Measurements from ENCODE around the gene CTNNA3. TPM values are rescaled to one million over a fixed set of nuclear protein-coding genes. Genes with fewer than 3 reads are reported as not detected.

The CTNNA3 gene
- total and polyA plus RNA-seq, 3 donors from 2014 or later, result 17.8 to 19.4 (median 18.3) TPM

DNA sequence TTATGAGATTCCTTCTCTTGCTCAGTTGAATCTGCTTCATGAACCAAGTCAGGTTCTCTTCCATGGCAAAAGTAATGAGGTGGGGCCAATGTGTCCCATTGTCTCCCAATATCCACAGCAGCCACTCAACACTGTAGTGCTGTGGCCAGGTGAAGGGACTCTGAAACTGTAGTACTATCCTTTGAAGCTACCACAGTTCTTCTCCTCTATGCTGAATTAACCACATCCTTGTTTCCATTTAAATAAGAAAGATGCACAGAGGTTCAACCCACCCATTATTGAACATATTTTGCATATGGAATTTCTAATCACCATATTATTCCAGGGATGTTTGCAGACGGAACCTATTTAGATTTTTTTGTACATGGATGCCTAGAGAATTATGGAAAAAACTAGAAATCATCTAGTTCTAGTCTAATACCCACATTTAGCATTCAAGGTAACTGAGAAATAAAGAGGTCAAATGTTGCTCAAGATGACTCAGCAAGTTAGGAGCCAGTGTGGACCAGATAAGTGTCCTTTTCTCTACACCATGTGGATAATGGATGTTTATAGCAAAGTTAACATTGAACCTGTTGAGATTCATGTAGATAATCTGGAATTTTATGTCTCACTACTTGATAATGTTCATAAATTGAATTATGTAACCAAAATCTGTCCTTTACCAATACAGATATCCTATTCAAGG, 705.7 kb downstream of the CTNNA3 start:
- DNase-seq, result no peak
- 81 to 94% methylated on average over 1 of the region's 1 CpG for WGBS, 2 donors
- Histone ChIP-seq H3K9me3 (no peaks in the 10 kb centered on the region), H3K4me1 (no peaks in the 10 kb centered on the region), H3K36me3 (ENCODE audit: low read depth, missing control alignments) (no peaks in the 10 kb centered on the region), H3K4me3 (no peak overlapping the region), H3K27ac (no peak overlapping the region), H3K27me3 (no peaks in the 10 kb centered on the region)
- intact Hi-C loops (cut with DNase I; ENCODE audit: low total_unique reads), result no loop called here
- no peak for TF ChIP-seq POLR2A (IDR thresholded peaks at IDR 0.05)
- TF ChIP-seq, protein P1, sequence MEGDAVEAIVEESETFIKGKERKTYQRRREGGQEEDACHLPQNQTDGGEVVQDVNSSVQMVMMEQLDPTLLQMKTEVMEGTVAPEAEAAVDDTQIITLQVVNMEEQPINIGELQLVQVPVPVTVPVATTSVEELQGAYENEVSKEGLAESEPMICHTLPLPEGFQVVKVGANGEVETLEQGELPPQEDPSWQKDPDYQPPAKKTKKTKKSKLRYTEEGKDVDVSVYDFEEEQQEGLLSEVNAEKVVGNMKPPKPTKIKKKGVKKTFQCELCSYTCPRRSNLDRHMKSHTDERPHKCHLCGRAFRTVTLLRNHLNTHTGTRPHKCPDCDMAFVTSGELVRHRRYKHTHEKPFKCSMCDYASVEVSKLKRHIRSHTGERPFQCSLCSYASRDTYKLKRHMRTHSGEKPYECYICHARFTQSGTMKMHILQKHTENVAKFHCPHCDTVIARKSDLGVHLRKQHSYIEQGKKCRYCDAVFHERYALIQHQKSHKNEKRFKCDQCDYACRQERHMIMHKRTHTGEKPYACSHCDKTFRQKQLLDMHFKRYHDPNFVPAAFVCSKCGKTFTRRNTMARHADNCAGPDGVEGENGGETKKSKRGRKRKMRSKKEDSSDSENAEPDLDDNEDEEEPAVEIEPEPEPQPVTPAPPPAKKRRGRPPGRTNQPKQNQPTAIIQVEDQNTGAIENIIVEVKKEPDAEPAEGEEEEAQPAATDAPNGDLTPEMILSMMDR (IDR thresholded peaks at IDR 0.05), result no peak

DNA sequence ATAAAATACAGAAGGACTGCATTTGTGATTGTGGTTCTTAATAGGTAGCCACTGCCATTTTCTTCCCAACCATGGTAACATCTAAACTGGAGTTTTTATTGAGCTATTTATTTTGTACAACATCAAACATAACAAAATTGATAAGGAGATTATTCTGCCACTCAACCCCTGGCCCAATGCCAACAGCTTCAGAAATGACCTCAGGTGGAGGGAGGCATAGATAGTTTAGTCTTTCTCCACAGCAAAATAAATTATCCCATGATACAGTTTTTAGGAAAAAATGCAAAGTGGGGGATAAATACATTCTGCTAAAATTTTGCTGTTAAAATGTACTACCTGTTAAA, 712.5 kb downstream of the CTNNA3 start:
- Histone ChIP-seq H3K4me3 (no peak overlapping the region), H3K4me1 (peaks cover 4% of the 10 kb centered on the region), H3K36me3 (ENCODE audit: low read depth, missing control alignments) (no peaks in the 10 kb centered on the region), H3K9me3 (no peaks in the 10 kb centered on the region), H3K27ac (no peak overlapping the region), H3K27me3 (no peaks in the 10 kb centered on the region)
- TF ChIP-seq, protein P1 (IDR thresholded peaks at IDR 0.05), result no peak
- TF ChIP-seq POLR2A (IDR thresholded peaks at IDR 0.05), result no peak
- intact Hi-C loops (cut with DNase I; ENCODE audit: low total_unique reads), result no loop called here
- no peak for DNase-seq

DNA sequence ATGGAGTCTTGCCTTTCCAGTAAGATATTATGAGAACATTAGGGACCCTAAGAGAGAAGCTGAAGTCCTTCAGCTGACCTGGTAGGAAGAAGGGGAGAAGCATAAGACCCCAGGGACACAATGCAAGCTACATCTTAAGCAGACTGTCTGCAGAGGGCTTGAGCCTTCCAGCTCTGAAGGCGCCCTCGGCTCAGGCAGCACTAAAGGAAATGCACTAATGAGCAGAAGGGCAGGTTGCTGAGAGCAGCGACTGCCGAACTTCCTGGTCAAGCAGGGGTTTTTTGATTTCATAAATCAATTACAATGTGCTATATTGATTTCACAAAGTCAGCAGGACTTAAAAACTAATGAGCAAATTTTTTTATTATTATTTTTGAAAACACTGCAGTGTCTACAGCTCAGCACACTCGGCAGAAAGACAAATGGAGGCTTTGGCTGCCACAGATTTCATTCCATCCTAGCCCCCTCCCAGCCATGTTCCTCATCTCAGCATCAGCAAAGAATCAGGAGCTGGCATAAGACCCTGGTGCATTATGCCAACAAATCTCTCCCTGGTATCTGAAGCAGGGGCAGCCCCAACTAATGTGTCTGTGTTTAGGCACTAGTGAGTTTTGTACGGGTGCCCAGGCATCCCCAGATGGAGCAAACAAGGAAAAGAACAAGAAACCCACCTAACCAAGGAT, 713.1 kb downstream of the CTNNA3 start:
- 36 to 45% methylated on average over 6 of the region's 6 CpGs for WGBS, 2 donors
- Histone ChIP-seq H3K27me3 (no peaks in the 10 kb centered on the region), H3K27ac (no peak overlapping the region), H3K36me3 (ENCODE audit: low read depth, missing control alignments) (no peaks in the 10 kb centered on the region), H3K4me3 (no peak overlapping the region), H3K4me1 (peaks cover 4% of the 10 kb centered on the region), H3K9me3 (no peaks in the 10 kb centered on the region)
- intact Hi-C loops (cut with DNase I; ENCODE audit: low total_unique reads), result no loop called here
- TF ChIP-seq, protein P1 (IDR thresholded peaks at IDR 0.05), result no peak
- no peak for TF ChIP-seq POLR2A (IDR thresholded peaks at IDR 0.05)
- DNase-seq, result peak; percentile 32

DNA sequence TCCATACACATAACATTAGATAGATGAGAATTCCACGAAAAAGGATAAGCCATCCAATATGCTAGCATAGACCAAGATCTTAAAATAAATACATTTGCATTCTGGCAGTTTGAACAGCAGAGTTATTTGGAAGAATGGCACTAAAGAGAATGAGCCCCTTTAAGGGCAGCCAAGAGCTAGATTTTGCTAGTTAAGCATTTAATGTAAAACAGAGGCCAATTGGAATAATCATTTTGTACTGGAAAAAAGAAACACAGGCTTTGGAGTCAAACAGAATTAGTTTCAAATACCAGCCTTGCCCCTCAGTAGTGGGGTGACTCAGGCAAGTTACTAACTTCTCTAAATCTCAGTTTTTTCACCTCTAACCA, 714.0 kb downstream of the CTNNA3 start:
- no peak overlapping the region for H3K27ac ChIP-seq
- H3K27me3 ChIP-seq, result no peaks in the 10 kb centered on the region
- peaks cover 4% of the 10 kb centered on the region for H3K4me1 ChIP-seq
- WGBS, 2 donors, result 78% methylated on average over 1 of the region's 1 CpG
- TF ChIP-seq, protein P1 (IDR thresholded peaks at IDR 0.05), result no peak
- TF ChIP-seq POLR2A (IDR thresholded peaks at IDR 0.05), result no peak
- no peaks in the 10 kb centered on the region for H3K9me3 ChIP-seq
- intact Hi-C loops (cut with DNase I; ENCODE audit: low total_unique reads), result no loop called here
- no peaks in the 10 kb centered on the region for H3K36me3 ChIP-seq (ENCODE audit: low read depth, missing control alignments)
- DNase-seq, result no peak
- no peak overlapping the region for H3K4me3 ChIP-seq

All from testis (tissue), 3 donors.